NCI-H2081 (cell line): ENCODE data around the gene SLFNL1.

Experiments
- DNase-seq, 2 experiments: peaks; one replicate each; lab custom pipeline; 2025; lab: John Stamatoyannopoulos, UW

SLFNL1 gene

GRCh38 chr1:41020109-41020576 lies 1.4 kb downstream of the SLFNL1 start:
- DNase-seq, result no peak

GRCh38 chr1:41019353-41019745 lies 2.2 kb downstream of the SLFNL1 start:
- no peak for DNase-seq

GRCh38 chr1:41018018-41018410 lies 3.5 kb downstream of the SLFNL1 start:
- DNase-seq, result no peak

- DNase-seq, result no peak
Measured at GRCh38 chr1:41017141-41018017, 4.1 kb downstream of the SLFNL1 start.

- no peak for DNase-seq
Measured at GRCh38 chr1:41015897-41016470, 5.5 kb downstream of the SLFNL1 start.

GRCh38 chr1:41015281-41015896 lies 6.1 kb downstream of the SLFNL1 start:
- DNase-seq, result no peak

- DNase-seq, result no peak
Measured at GRCh38 chr1:41014871-41015270, 6.7 kb downstream of the SLFNL1 start.

- DNase-seq, result no peak
Measured at GRCh38 chr1:41013796-41014195, 7.7 kb downstream of the SLFNL1 start.

GRCh38 chr1:41013024-41013423 lies 8.5 kb downstream of the SLFNL1 start:
- DNase-seq, result no peak

- no peak for DNase-seq
Measured at GRCh38 chr1:41010345-41010744, 11.2 kb downstream of the SLFNL1 start.

GRCh38 chr1:41009466-41009865 lies 12.1 kb downstream of the SLFNL1 start:
- DNase-seq, result no peak

GRCh38 chr1:41006942-41007865 lies 14.3 kb downstream of the SLFNL1 start:
- no peak for DNase-seq

GRCh38 chr1:41005876-41006275 lies 15.6 kb downstream of the SLFNL1 start:
- DNase-seq, result no peak

GRCh38 chr1:41003640-41004220 lies 17.8 kb downstream of the SLFNL1 start:
- DNase-seq, result no peak

- DNase-seq, result no peak
Measured at GRCh38 chr1:41003127-41003639, 18.3 kb downstream of the SLFNL1 start.

GRCh38 chr1:40998668-40999067 lies 22.9 kb downstream of the SLFNL1 start:
- no peak for DNase-seq

GRCh38 chr1:40997096-40997495 lies 24.4 kb downstream of the SLFNL1 start:
- DNase-seq, result no peak

- DNase-seq, result no peak
Measured at GRCh38 chr1:40989066-40989465, 32.5 kb downstream of the SLFNL1 start.

- DNase-seq, result no peak
Measured at GRCh38 chr1:40988280-40988679, 33.2 kb downstream of the SLFNL1 start.

GRCh38 chr1:40987439-40988276 lies 33.9 kb downstream of the SLFNL1 start:
- DNase-seq, result no peak
